ENCODE measurements around the gene RRP1B.
A peak's percentile ranks its signal among the peaks of the same experiment; 100 is the strongest.
"Not testable (repeated sequence)": the region's sequence is repeated elsewhere in the genome, so short reads cannot be mapped to it uniquely, and the experiment has no call there.

Gene RRP1B

GRCh38 chr21:43659136-43660000 is at the start of gene RRP1B, which contains the start of gene HSF2BP:
TSS of gene RRP1B (plus strand) at chr21:43659560. CDS start at chr21:43659665, 105 bp downstream.
TSS of gene HSF2BP (minus strand) at chr21:43659488. CDS start at chr21:43658096, 1,392 bp downstream.
- DNase-seq (ENCODE audit: low read depth in 2 of 2), result peak; percentile 57 to 63

GRCh38 chr21:43611598-43612369 is 47.6 kb upstream of the RRP1B start:
- no peak for DNase-seq (ENCODE audit: low read depth in 2 of 2)

DNA sequence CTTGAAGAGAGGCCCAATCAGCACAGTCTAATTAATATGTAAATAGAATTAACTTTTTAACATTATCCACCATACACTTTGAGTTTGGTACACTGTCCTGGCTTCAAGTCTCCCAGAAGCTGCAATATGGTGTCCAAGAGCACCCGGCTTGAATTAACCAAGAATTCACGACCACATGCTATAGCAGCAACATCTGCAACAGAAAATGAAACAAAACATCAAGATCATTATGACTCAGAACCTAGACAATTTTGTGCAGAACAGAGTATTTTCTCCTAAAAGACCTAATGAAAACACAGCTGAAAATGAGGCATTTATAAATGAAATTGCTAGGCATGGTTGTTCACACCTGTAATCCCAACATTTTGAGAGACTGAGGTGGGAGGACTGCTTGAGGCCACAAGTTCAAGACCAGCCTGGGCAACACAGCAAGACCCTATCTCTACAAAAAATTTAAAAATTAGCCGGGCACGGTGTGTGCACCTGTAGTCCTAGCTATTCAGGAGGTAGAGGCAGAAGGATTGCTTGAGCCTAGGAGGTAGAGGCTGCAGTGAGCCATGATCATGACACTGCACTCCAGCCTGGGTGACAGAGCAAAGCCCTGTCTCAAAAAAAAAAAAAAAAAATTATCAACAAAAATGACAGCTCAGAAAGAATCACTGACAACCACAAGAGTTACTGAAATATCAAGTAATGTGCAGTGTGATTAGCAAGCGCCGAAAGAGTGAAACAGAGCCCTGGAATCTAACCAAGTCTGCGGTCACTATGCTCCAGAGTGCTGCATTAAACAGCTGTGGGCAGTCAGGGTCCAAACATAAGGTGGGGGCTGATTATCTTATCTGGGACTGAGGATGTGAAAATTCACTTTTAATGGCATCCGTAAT is 45.4 kb upstream of the RRP1B start:
- DNase-seq (ENCODE audit: low read depth in 2 of 2), result no peak

DNA sequence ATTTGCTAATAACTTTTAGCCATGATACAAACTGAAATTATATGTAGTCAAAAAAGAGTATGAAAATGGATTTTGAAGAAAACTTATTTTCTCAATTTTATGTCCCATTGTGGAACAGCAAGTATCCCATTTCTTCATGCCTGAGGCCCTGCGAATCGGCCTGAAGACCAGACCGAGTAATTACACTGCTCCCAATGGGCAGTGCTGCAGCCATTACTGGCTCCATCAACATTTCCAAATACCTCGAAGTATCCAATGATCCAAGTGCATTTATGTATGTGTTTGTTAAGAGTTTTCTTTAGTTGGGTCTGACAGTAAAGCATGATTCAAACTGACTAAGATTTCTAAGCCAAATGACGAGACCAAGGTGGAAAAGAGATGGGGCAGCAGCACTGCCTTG is 44.5 kb upstream of the RRP1B start:
- no peak for DNase-seq (ENCODE audit: low read depth in 2 of 2)

- DNase-seq (ENCODE audit: low read depth in 2 of 2), result not testable (repeated sequence)
Observed at GRCh38 chr21:43616861-43617260, 42.5 kb upstream of the RRP1B start.

- DNase-seq (ENCODE audit: low read depth in 2 of 2), result no peak
Observed at GRCh38 chr21:43618940-43619339, 40.4 kb upstream of the RRP1B start.

GRCh38 chr21:43619344-43619743 is 40.0 kb upstream of the RRP1B start:
- no peak for DNase-seq (ENCODE audit: low read depth in 2 of 2)

DNA sequence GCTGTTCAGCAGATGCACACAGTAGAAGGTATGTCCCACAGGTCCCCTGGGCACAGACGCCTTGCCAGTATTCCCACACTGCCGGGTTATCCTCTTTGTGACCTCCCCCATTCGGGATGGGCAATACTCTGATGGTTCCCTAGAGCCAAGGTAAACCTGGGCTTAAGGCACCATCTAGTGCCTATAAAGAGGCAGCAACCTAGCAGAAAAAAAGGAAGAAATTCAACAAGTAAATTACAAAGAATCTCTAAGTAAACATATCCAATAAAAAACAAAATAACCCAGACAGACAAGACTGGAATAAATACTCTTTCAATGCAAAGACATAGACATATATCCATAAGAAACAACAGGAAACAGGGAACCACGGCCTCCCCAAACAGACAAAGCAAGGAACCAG is 39.5 kb upstream of the RRP1B start:
- no peak for DNase-seq (ENCODE audit: low read depth in 2 of 2)

GRCh38 chr21:43622796-43623195 is 36.6 kb upstream of the RRP1B start:
- DNase-seq (ENCODE audit: low read depth in 2 of 2), result no peak

DNA sequence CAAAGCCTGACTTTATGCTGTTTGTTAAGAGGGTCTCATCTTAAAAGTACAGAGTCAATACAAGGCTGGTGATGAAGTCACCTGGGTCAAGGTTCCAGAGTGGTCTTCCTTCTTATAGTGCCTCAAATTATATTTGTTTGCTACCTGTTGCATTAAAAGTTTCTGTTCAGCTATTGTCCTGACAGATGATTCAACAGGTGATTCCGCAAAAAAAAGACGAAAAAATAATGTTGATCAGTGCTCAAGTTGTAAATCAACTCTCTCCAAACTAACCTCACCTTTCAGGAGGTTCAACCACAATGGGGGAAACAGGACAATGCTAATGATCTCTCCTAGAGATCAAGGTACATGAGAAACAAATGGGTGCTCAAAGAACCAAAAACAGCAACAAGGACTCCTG is 35.8 kb upstream of the RRP1B start:
- DNase-seq (ENCODE audit: low read depth in 2 of 2), result no peak

- DNase-seq (ENCODE audit: low read depth in 2 of 2), result no peak
Observed at GRCh38 chr21:43624339-43624738, 35.0 kb upstream of the RRP1B start.

- no peak for DNase-seq (ENCODE audit: low read depth in 2 of 2)
Observed at GRCh38 chr21:43626390-43626789, 33.0 kb upstream of the RRP1B start.

DNA sequence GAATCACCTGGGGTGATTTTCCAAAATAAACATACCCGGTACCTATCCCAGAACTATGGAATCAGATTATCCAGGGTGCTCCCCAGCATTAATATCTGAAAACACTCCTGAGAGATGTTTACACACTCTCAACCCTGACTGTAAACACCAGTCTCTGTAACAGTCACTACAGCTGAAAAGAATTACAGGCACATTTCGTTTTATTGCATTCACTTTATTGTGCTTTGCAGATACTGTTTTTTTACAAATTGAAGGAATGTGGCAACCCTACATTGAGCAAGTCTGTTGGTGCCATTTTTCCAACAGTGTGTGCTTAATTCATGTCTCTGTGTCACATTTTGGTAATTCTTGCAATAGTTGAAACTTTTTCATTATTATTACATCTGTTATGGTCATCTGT is 31.8 kb upstream of the RRP1B start:
- DNase-seq (ENCODE audit: low read depth in 2 of 2), result no peak

DNA sequence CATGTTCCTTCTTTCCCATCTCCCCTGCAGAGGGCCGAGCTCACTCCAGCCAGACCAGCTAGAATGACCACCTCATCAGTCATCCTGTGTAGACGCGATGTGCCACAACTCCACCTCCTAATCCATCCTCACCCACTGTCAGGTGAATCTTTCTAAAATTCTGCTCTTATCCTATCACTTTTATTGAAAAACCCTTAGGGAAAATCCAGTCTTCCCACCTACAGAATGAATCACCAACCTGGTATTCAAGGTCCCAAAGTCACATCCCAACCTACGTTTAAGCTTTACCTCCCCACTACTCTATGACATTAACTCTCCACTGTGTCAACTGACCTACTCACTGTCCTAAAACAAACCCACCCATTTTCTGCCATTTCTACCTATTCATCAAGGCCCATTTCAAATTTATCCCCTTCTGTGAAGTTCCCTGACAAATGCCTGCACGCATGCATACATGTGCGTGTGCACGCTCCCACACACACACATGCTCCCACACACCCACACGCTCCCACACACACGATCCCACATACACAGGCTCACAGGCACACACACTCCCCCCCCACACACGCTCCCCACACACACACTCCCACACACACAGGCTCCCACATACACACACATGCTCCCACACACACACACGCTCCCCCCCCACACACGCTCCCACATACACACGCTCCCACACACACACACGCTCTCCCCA is 27.8 kb upstream of the RRP1B start:
- no peak for DNase-seq (ENCODE audit: low read depth in 2 of 2)

DNA sequence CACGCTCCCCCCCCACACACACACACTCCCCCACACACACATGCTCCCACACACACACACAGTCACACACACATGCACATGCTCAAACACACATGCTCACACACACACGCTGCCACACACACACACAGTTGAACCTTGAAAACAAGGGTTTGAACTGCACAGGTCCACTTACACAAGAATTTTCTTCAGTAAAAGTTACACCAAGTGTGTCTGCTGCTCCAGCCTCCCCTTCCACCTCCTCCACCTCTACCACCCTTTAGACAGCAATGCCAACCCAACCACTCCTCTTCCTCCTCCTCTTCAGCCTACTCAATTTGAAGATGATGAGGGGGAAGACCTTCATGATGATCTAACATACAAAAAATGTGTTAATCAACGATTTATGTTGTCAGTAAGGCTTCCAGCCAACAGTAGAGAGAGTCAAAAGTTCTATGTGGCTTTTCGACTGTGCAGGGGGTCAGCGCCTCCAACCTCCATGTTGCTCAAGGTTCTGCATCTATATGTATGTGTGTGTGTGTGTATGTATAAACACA is 26.9 kb upstream of the RRP1B start:
- DNase-seq (ENCODE audit: low read depth in 2 of 2), result no peak

GRCh38 chr21:43634618-43635017 is 24.7 kb upstream of the RRP1B start:
- DNase-seq (ENCODE audit: low read depth in 2 of 2), result no peak

GRCh38 chr21:43635436-43635835 is 23.9 kb upstream of the RRP1B start:
- no peak for DNase-seq (ENCODE audit: low read depth in 2 of 2)

DNA sequence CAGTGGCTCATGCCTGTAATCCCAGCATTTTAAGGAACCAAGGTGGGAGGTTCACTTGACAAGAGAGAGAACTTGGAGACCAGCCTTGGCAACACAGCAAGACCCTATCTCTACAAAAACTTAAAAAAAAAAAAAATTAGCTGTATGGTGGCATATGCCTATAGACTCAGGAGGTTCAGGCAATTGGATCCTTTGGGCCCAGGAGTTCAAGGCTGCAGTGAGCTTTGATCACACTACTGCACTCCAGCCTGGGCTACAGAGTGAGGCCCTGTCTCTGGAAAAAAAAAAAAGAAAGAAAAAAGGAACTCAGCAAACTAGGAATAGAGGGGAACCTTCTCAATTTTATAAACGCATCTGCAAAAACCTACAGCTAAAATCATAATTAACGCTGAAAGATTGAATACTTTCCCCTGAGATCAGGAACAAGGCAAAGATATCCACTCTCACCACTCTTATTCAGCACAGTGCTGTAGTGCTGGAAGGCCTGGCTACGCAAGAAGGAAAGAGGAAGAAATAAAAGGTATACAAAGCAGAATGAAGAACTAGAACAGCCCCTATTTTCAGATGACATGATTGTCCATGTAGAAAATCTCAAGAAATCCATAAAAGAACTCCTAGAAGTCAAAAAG is 21.7 kb upstream of the RRP1B start:
- DNase-seq (ENCODE audit: low read depth in 2 of 2), result no peak

DNA sequence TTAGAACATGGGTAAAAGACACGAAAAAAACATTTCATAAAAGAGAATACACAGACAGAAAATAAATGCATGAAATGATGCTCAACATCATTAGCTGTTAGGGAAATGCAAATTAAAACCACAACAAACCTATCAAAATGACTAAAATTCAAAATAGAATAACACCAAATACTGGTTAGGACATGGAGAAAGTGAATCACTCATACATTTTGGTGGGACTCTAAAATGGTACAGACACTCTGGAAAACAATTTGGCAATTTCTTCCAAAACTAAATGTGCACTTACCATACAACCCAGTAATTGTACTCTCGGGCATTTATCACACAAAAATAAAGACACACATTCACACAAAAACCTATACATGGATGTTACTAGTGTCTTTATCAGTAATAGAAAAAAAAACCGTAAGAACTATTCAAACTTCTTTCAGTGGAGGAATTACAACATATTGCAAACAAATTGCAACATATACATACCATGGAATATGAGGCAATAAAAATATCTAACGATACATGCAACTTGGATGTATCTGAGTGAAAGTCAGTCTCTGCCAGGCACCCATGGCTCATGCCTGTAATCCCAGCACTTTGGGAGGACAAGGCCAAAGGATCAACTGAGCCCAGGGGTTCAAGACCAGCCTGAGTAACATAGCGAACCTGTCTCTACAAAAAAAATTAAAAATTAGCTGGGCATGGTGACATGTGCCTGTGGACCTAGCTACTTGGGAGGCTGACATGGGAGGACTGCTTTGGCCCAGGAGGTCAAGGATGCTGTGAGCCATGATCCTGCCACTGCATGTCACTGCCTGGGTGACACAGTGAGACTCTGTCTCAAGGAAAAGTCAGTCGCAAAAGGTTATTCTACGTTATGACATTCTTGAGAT is 19.6 kb upstream of the RRP1B start:
- no peak for DNase-seq (ENCODE audit: low read depth in 2 of 2)

- DNase-seq (ENCODE audit: low read depth in 2 of 2), result no peak
Observed at GRCh38 chr21:43640400-43640799, 19.0 kb upstream of the RRP1B start.
